ENCODE measurements around the gene LGALS7. TPM values are rescaled to one million over a fixed set of nuclear protein-coding genes. Genes with fewer than 3 reads are reported as not detected.
"Not testable (repeated sequence)": the region's sequence is repeated elsewhere in the genome, so short reads cannot be mapped to it uniquely, and the experiment has no call there.

The LGALS7 gene
- total RNA-seq, 2 experiments from 2014 or later: not detected

GRCh38 chr19:38800577-38801347, 27.4 kb upstream of the LGALS7 start:
- no peak for TF ChIP-seq EZH2phosphoT487 (IDR thresholded peaks at IDR 0.05; ENCODE audit: borderline replicate concordance, low read depth, low read length)
- TF ChIP-seq, protein P1, sequence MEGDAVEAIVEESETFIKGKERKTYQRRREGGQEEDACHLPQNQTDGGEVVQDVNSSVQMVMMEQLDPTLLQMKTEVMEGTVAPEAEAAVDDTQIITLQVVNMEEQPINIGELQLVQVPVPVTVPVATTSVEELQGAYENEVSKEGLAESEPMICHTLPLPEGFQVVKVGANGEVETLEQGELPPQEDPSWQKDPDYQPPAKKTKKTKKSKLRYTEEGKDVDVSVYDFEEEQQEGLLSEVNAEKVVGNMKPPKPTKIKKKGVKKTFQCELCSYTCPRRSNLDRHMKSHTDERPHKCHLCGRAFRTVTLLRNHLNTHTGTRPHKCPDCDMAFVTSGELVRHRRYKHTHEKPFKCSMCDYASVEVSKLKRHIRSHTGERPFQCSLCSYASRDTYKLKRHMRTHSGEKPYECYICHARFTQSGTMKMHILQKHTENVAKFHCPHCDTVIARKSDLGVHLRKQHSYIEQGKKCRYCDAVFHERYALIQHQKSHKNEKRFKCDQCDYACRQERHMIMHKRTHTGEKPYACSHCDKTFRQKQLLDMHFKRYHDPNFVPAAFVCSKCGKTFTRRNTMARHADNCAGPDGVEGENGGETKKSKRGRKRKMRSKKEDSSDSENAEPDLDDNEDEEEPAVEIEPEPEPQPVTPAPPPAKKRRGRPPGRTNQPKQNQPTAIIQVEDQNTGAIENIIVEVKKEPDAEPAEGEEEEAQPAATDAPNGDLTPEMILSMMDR (conservative IDR thresholded peaks at IDR 0.05; ENCODE audit: low read length): no peak
- Histone ChIP-seq H3K79me2 (ENCODE audit: insufficient read depth, low read depth, low read length) (no peaks in the 10 kb centered on the region), H3K4me2 (ENCODE audit: low read length) (no peak overlapping the region), H4K20me1 (ENCODE audit: insufficient read depth, low read length) (no peaks in the 10 kb centered on the region), H3K4me3 (ENCODE audit: low read depth, low read length, poor library complexity, severe bottlenecking) (no peak overlapping the region), H2AFZ (ENCODE audit: low read length) (no peak overlapping the region), H3K9me3 (ENCODE audit: low read length) (no peaks in the 10 kb centered on the region), H3K9me2 (ENCODE audit: insufficient read depth, low read length) (no peaks in the 10 kb centered on the region), H3K4me1 (ENCODE audit: insufficient read depth, low read length, poor library complexity, severe bottlenecking) (peaks cover 3% of the 10 kb centered on the region), H3K36me3 (ENCODE audit: insufficient read depth, low read length) (no peaks in the 10 kb centered on the region), H3K27ac (ENCODE audit: low read depth, low read length, poor library complexity, severe bottlenecking) (no peak overlapping the region)
- BruUV-seq (replicated peaks): no TSS peak
- DNase-seq (ENCODE audit: low spot score): no peak
- ChIA-PET CTCF (ENCODE audit: unreplicated experiment) (no interaction called here), POLR2A (no interaction called here)
- intact Hi-C loops (cut with micrococcal nuclease; ENCODE audit: unreplicated experiment): no loop called here

- no TSS peak for BruUV-seq (replicated peaks)
- Histone ChIP-seq H3K4me1 (ENCODE audit: insufficient read depth, low read length, poor library complexity, severe bottlenecking) (no peaks in the 10 kb centered on the region), H3K27ac (ENCODE audit: low read depth, low read length, poor library complexity, severe bottlenecking) (no peak overlapping the region), H3K4me3 (ENCODE audit: low read depth, low read length, poor library complexity, severe bottlenecking) (no peak overlapping the region), H2AFZ (ENCODE audit: low read length) (no peak overlapping the region), H3K36me3 (ENCODE audit: insufficient read depth, low read length) (no peaks in the 10 kb centered on the region), H4K20me1 (ENCODE audit: insufficient read depth, low read length) (no peaks in the 10 kb centered on the region), H3K9me3 (ENCODE audit: low read length) (no peaks in the 10 kb centered on the region), H3K4me2 (ENCODE audit: low read length) (no peak overlapping the region), H3K79me2 (ENCODE audit: insufficient read depth, low read depth, low read length) (no peaks in the 10 kb centered on the region), H3K9me2 (ENCODE audit: insufficient read depth, low read length) (no peaks in the 10 kb centered on the region)
- ChIA-PET CTCF (ENCODE audit: unreplicated experiment) (no interaction called here), POLR2A (interaction anchor here (0.6 kb wide), 2 partner anchors 113 to 461 kb away, joined by 3 read pairs; no protein-coding TSS in a partner anchor)
- DNase-seq (ENCODE audit: low spot score): no peak
- intact Hi-C loops (cut with micrococcal nuclease; ENCODE audit: unreplicated experiment): no loop called here
- TF ChIP-seq EZH2phosphoT487 (IDR thresholded peaks at IDR 0.05; ENCODE audit: borderline replicate concordance, low read depth, low read length): no peak
Measured at GRCh38 chr19:38799104-38799503, 25.8 kb upstream of the LGALS7 start.

- H3K79me2 ChIP-seq (ENCODE audit: insufficient read depth, low read depth, low read length); H4K20me1 ChIP-seq (ENCODE audit: insufficient read depth, low read length); CTCF ChIA-PET (ENCODE audit: unreplicated experiment); BruUV-seq (replicated peaks); H3K27ac ChIP-seq (ENCODE audit: low read depth, low read length, poor library complexity, severe bottlenecking); DNase-seq (ENCODE audit: low spot score); intact Hi-C loops (cut with micrococcal nuclease; ENCODE audit: unreplicated experiment); POLR2A ChIA-PET; H3K9me2 ChIP-seq (ENCODE audit: insufficient read depth, low read length); H3K4me3 ChIP-seq (ENCODE audit: low read depth, low read length, poor library complexity, severe bottlenecking); H3K9me3 ChIP-seq (ENCODE audit: low read length); H3K36me3 ChIP-seq (ENCODE audit: insufficient read depth, low read length); H3K4me1 ChIP-seq (ENCODE audit: insufficient read depth, low read length, poor library complexity, severe bottlenecking); H3K4me2 ChIP-seq (ENCODE audit: low read length); H2AFZ ChIP-seq (ENCODE audit: low read length): not testable (repeated sequence)
Measured at GRCh38 chr19:38797781-38798180, 24.5 kb upstream of the LGALS7 start.
